Measurements from ENCODE around the gene E2F8.
A peak's percentile ranks its signal among the peaks of the same experiment; 100 is the strongest.

Gene E2F8

GRCh38 chr11:19251577-19251976, 10.8 kb upstream of the E2F8 start:
- DNase-seq: no peak

GRCh38 chr11:19246816-19247215, 6.1 kb upstream of the E2F8 start:
- no peak for DNase-seq

GRCh38 chr11:19245351-19245750, 4.6 kb upstream of the E2F8 start:
- no peak for DNase-seq

- no peak for DNase-seq
Observed at GRCh38 chr11:19244621-19245020, 3.9 kb upstream of the E2F8 start.

- no peak for DNase-seq
Observed at GRCh38 chr11:19244084-19244483, 3.3 kb upstream of the E2F8 start.

- DNase-seq: no peak
Observed at GRCh38 chr11:19243613-19244012, 2.9 kb upstream of the E2F8 start.

- no peak for DNase-seq
Observed at GRCh38 chr11:19243143-19243542, 2.4 kb upstream of the E2F8 start.

- DNase-seq: no peak
Observed at GRCh38 chr11:19242179-19242932, 1.6 kb upstream of the E2F8 start.

- peak; percentile 3 for DNase-seq
Observed at GRCh38 chr11:19241260-19242178, 774 bp upstream of the E2F8 start.

GRCh38 chr11:19239039-19239438, 1.7 kb downstream of the E2F8 start:
- DNase-seq: no peak

- DNase-seq: no peak
Observed at GRCh38 chr11:19237813-19238212, 2.9 kb downstream of the E2F8 start.

GRCh38 chr11:19237381-19237780, 3.4 kb downstream of the E2F8 start:
- DNase-seq: no peak

GRCh38 chr11:19234231-19234817, 6.4 kb downstream of the E2F8 start:
- no peak for DNase-seq

- DNase-seq: no peak
Observed at GRCh38 chr11:19232910-19233503, 7.7 kb downstream of the E2F8 start.

GRCh38 chr11:19229671-19230070, 11.1 kb downstream of the E2F8 start:
- no peak for DNase-seq

- no peak for DNase-seq
Observed at GRCh38 chr11:19228968-19229367, 11.8 kb downstream of the E2F8 start.

- DNase-seq: no peak
Observed at GRCh38 chr11:19226378-19227195, 14.2 kb downstream of the E2F8 start.

GRCh38 chr11:19225581-19225980, 15.2 kb downstream of the E2F8 start:
- no peak for DNase-seq

GRCh38 chr11:19225123-19225522, 15.6 kb downstream of the E2F8 start:
- DNase-seq: no peak

- no peak for DNase-seq
Observed at GRCh38 chr11:19220903-19221724, 19.6 kb downstream of the E2F8 start.

- no peak for DNase-seq
Observed at GRCh38 chr11:19218786-19219460, 21.8 kb downstream of the E2F8 start.

Measured in GOT3 (cell line).